GM18499 (cell line): Measurements from ENCODE around the gene FAM227B.
"Not testable (repeated sequence)": the region's sequence is repeated elsewhere in the genome, so short reads cannot be mapped to it uniquely, and the experiment has no call there.

Source experiments
- ATAC-seq: cut with Tn5 transposase; IDR thresholded peaks from one replicate; pipeline ENCODE4 v1.9.1; 2021; ENCODE audit warnings: moderate number of reproducible peaks; ENCODE audit not compliant: insufficient read depth, unreplicated experiment

FAM227B gene

GRCh38 chr15:49495993-49496753 is 124.4 kb downstream of the FAM227B start:
- ATAC-seq, result no peak

- no peak for ATAC-seq
These were observed 125.8 kb downstream of the FAM227B start for GRCh38 chr15:49494842-49495241.

GRCh38 chr15:49492830-49493229 is 127.8 kb downstream of the FAM227B start:
- ATAC-seq, result no peak

- no peak for ATAC-seq
These were observed 128.5 kb downstream of the FAM227B start for GRCh38 chr15:49492151-49492550.

- ATAC-seq, result no peak
These were observed 129.7 kb downstream of the FAM227B start for GRCh38 chr15:49490966-49491365.

- not testable (repeated sequence) for ATAC-seq
These were observed 135.2 kb downstream of the FAM227B start for GRCh38 chr15:49485401-49485800.

GRCh38 chr15:49478982-49479381 is 141.6 kb downstream of the FAM227B start:
- not testable (repeated sequence) for ATAC-seq

- ATAC-seq, result not testable (repeated sequence)
These were observed 142.6 kb downstream of the FAM227B start for GRCh38 chr15:49478021-49478420.

GRCh38 chr15:49473031-49473430 is 147.6 kb downstream of the FAM227B start:
- ATAC-seq, result no peak

- no peak for ATAC-seq
These were observed 148.3 kb downstream of the FAM227B start for GRCh38 chr15:49472338-49472737.

GRCh38 chr15:49471733-49472132 is 148.9 kb downstream of the FAM227B start:
- ATAC-seq, result no peak

GRCh38 chr15:49471248-49471647 is 149.4 kb downstream of the FAM227B start:
- not testable (repeated sequence) for ATAC-seq

- ATAC-seq, result no peak
These were observed 152.2 kb downstream of the FAM227B start for GRCh38 chr15:49468481-49468839.

- ATAC-seq, result no peak
These were observed 152.7 kb downstream of the FAM227B start for GRCh38 chr15:49467746-49468480.

- ATAC-seq, result no peak
These were observed 154.5 kb downstream of the FAM227B start for GRCh38 chr15:49466119-49466518.

- no peak for ATAC-seq
These were observed 156.1 kb downstream of the FAM227B start for GRCh38 chr15:49464522-49464921.

- ATAC-seq, result no peak
These were observed 158.3 kb downstream of the FAM227B start for GRCh38 chr15:49462232-49462844.

GRCh38 chr15:49460411-49460941 is 160.1 kb downstream of the FAM227B start:
- no peak for ATAC-seq

GRCh38 chr15:49458145-49458544 is 162.5 kb downstream of the FAM227B start:
- no peak for ATAC-seq

- ATAC-seq, result no peak
These were observed 164.5 kb downstream of the FAM227B start for GRCh38 chr15:49456166-49456565.

- no peak for ATAC-seq
These were observed 168.0 kb downstream of the FAM227B start for GRCh38 chr15:49452595-49452994.
